Uterus (tissue), 2 donors: Measurements from ENCODE around the gene MFSD6L.

Source experiments
- CTCF ChIP-seq, 4 experiments: fragments of 200-600 bp in 2 of 4; fragments of 450-650 bp in 2 of 4; sonication (generic) in 2 of 4; IDR thresholded peaks; one replicate each; pipeline ENCODE4 v1.5.1; 2016 to 2019; ENCODE audit warnings: antibody characterized with exemption in 4 of 4, mild to moderate bottlenecking in 2 of 4, moderate library complexity in 1 of 4
- POLR2A ChIP-seq, 2 donors: fragments of 450-650 bp; IDR thresholded peaks; one replicate each; pipeline ENCODE4 v1.6.1; 2016; ENCODE audit warnings: antibody characterized with exemption in 2 of 2, mild to moderate bottlenecking in 1 of 2, moderate library complexity in 1 of 2

GRCh38 chr17:8755590-8756255, 43.4 kb downstream of the MFSD6L start:
- TF ChIP-seq CTCF (IDR thresholded peaks at IDR 0.05) = no peak
- no peak for TF ChIP-seq POLR2A (IDR thresholded peaks at IDR 0.05)
